Fibroblast of pulmonary artery (primary cell): Measurements from ENCODE around the gene ZSCAN20.

Experiments
- DNase-seq: peaks from one replicate; pipeline ENCODE4 v3.0.0-alpha.2; 2010; ENCODE audit warnings: low read depth
- H3K4me3 ChIP-seq: replicated peaks from 2 replicates; pipeline ENCODE4 v1.5.1; 2011; ENCODE audit warnings: low read depth, mild to moderate bottlenecking, control low read depth, low read length, moderate library complexity
- TF ChIP-seq, protein P1 (sequence below): IDR thresholded peaks from 2 replicates; pipeline ENCODE4 v1.5.1; 2011; ENCODE audit warnings: mild to moderate bottlenecking, control low read depth, low read length, inconsistent platforms; ENCODE audit errors: missing control alignments

ZSCAN20 gene

DNA sequence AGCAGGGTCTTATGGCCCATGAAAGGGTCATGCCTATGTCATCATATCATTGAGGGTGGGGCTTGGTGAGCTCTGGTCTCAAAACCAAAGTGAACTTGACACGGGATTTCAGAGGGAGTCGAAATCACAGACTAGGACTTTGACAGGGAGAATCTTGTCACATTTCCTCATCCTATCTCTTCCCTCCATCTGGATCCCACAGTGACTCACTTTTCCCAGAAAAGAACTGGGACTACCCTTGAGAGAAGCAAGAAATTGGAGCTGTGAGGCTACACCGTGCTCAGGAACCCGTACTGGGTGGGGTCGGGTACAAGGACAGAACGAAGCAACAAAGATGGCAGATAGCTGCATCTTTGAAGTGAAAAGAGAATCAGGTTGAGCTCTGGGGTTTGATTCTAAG lies 69.5 kb downstream of the ZSCAN20 start:
- DNase-seq: no peak
- no peak overlapping the region for H3K4me3 ChIP-seq
- TF ChIP-seq, protein P1, sequence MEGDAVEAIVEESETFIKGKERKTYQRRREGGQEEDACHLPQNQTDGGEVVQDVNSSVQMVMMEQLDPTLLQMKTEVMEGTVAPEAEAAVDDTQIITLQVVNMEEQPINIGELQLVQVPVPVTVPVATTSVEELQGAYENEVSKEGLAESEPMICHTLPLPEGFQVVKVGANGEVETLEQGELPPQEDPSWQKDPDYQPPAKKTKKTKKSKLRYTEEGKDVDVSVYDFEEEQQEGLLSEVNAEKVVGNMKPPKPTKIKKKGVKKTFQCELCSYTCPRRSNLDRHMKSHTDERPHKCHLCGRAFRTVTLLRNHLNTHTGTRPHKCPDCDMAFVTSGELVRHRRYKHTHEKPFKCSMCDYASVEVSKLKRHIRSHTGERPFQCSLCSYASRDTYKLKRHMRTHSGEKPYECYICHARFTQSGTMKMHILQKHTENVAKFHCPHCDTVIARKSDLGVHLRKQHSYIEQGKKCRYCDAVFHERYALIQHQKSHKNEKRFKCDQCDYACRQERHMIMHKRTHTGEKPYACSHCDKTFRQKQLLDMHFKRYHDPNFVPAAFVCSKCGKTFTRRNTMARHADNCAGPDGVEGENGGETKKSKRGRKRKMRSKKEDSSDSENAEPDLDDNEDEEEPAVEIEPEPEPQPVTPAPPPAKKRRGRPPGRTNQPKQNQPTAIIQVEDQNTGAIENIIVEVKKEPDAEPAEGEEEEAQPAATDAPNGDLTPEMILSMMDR: no peak
